ENCODE data around the gene LASP1NB.

- no peak for TF ChIP-seq GATA2 (IDR thresholded peaks at IDR 0.05; ENCODE audit: low read depth, low read length)
- no peak for TF ChIP-seq GATA3 (IDR thresholded peaks at IDR 0.05; ENCODE audit: low read depth, low read length)
These were observed 39.4 kb upstream of the LASP1NB start for GRCh38 chr17:38885728-38886642.
